Stimulated activated naive CD8-positive, alpha-beta T cell treated with anti-CD3 and anti-CD28 coated beads, Interleukin-15, Interleukin-2, amounts not matched to agents 100 ng/mL and 50 ng/mL, for 24 hours (primary cell): Measurements from ENCODE around the gene SCN11A.
"Not testable (repeated sequence)": the region's sequence is repeated elsewhere in the genome, so short reads cannot be mapped to it uniquely, and the experiment has no call there.

Experiments
- H3K27ac Mint-ChIP-seq: one replicate; pipeline ENCODE4 v1.8.0; 2021; ENCODE audit warnings: mild to moderate bottlenecking, mixed read lengths
- H3K27me3 Mint-ChIP-seq: one replicate; pipeline ENCODE4 v1.8.0; 2021; ENCODE audit warnings: mixed read lengths
- H3K36me3 Mint-ChIP-seq: one replicate; pipeline ENCODE4 v1.8.0; 2021; ENCODE audit warnings: low read depth, mixed read lengths
- H3K4me1 Mint-ChIP-seq: one replicate; pipeline ENCODE4 v1.8.0; 2021; ENCODE audit warnings: low read depth, mixed read lengths
- H3K4me3 Mint-ChIP-seq: one replicate; pipeline ENCODE4 v1.8.0; 2021; ENCODE audit warnings: mild to moderate bottlenecking, mixed read lengths
- H3K9me3 Mint-ChIP-seq: one replicate; pipeline ENCODE4 v1.8.0; 2021; ENCODE audit warnings: mixed read lengths

Gene SCN11A

GRCh38 chr3:39086144-39086543 lies 34.4 kb upstream of the SCN11A start:
- Mint-ChIP-seq H3K36me3 (peaks cover 58% of the 10 kb centered on the region), H3K9me3 (no peaks in the 10 kb centered on the region), H3K4me1 (peaks cover 35% of the 10 kb centered on the region), H3K27me3 (no peaks in the 10 kb centered on the region), H3K27ac (no peak overlapping the region), H3K4me3 (no peak overlapping the region)

GRCh38 chr3:39082666-39083313 lies 31.0 kb upstream of the SCN11A start:
- Mint-ChIP-seq H3K27ac (peak overlapping the region; percentile 90), H3K4me1 (peaks cover 23% of the 10 kb centered on the region), H3K9me3 (no peaks in the 10 kb centered on the region), H3K36me3 (peaks cover 48% of the 10 kb centered on the region), H3K27me3 (no peaks in the 10 kb centered on the region), H3K4me3 (peak overlapping the region; percentile 37)

GRCh38 chr3:39080026-39080425 lies 28.3 kb upstream of the SCN11A start:
- peak overlapping the region; percentile 3 for H3K27ac Mint-ChIP-seq
- H3K9me3 Mint-ChIP-seq, result no peaks in the 10 kb centered on the region
- H3K36me3 Mint-ChIP-seq, result peaks cover 58% of the 10 kb centered on the region
- H3K27me3 Mint-ChIP-seq, result no peaks in the 10 kb centered on the region
- peaks cover 26% of the 10 kb centered on the region for H3K4me1 Mint-ChIP-seq
- no peak overlapping the region for H3K4me3 Mint-ChIP-seq

GRCh38 chr3:39079530-39079929 lies 27.8 kb upstream of the SCN11A start:
- Mint-ChIP-seq H3K36me3 (peaks cover 62% of the 10 kb centered on the region), H3K4me1 (peaks cover 26% of the 10 kb centered on the region), H3K27ac (no peak overlapping the region), H3K4me3 (no peak overlapping the region), H3K9me3 (no peaks in the 10 kb centered on the region), H3K27me3 (no peaks in the 10 kb centered on the region)

GRCh38 chr3:39075910-39076309 lies 24.2 kb upstream of the SCN11A start:
- H3K4me3 Mint-ChIP-seq, result no peak overlapping the region
- peaks cover 5% of the 10 kb centered on the region for H3K4me1 Mint-ChIP-seq
- peaks cover 62% of the 10 kb centered on the region for H3K36me3 Mint-ChIP-seq
- H3K27ac Mint-ChIP-seq, result no peak overlapping the region
- H3K27me3 Mint-ChIP-seq, result no peaks in the 10 kb centered on the region
- H3K9me3 Mint-ChIP-seq, result no peaks in the 10 kb centered on the region

GRCh38 chr3:39068556-39068955 lies 16.8 kb upstream of the SCN11A start:
- Mint-ChIP-seq H3K27me3 (no peaks in the 10 kb centered on the region), H3K4me1 (peaks cover 12% of the 10 kb centered on the region), H3K4me3 (no peak overlapping the region), H3K36me3 (peaks cover 58% of the 10 kb centered on the region), H3K27ac (no peak overlapping the region), H3K9me3 (no peaks in the 10 kb centered on the region)

- no peak overlapping the region for H3K4me3 Mint-ChIP-seq
- H3K9me3 Mint-ChIP-seq, result no peaks in the 10 kb centered on the region
- no peaks in the 10 kb centered on the region for H3K27me3 Mint-ChIP-seq
- peak overlapping the region; percentile 9 for H3K27ac Mint-ChIP-seq
- peaks cover 15% of the 10 kb centered on the region for H3K4me1 Mint-ChIP-seq
- peaks cover 45% of the 10 kb centered on the region for H3K36me3 Mint-ChIP-seq
Measured at GRCh38 chr3:39067286-39067685, 15.5 kb upstream of the SCN11A start.

GRCh38 chr3:39065197-39065596 lies 13.5 kb upstream of the SCN11A start:
- peaks cover 26% of the 10 kb centered on the region for H3K4me1 Mint-ChIP-seq
- no peaks in the 10 kb centered on the region for H3K9me3 Mint-ChIP-seq
- H3K27ac Mint-ChIP-seq, result no peak overlapping the region
- H3K4me3 Mint-ChIP-seq, result no peak overlapping the region
- H3K36me3 Mint-ChIP-seq, result peaks cover 37% of the 10 kb centered on the region
- no peaks in the 10 kb centered on the region for H3K27me3 Mint-ChIP-seq

- no peak overlapping the region for H3K4me3 Mint-ChIP-seq
- no peaks in the 10 kb centered on the region for H3K27me3 Mint-ChIP-seq
- H3K4me1 Mint-ChIP-seq, result peaks cover 26% of the 10 kb centered on the region
- H3K27ac Mint-ChIP-seq, result peak overlapping the region; percentile 27
- H3K36me3 Mint-ChIP-seq, result peaks cover 37% of the 10 kb centered on the region
- no peaks in the 10 kb centered on the region for H3K9me3 Mint-ChIP-seq
Measured at GRCh38 chr3:39064646-39065045, 12.9 kb upstream of the SCN11A start.

- peaks cover 33% of the 10 kb centered on the region for H3K4me1 Mint-ChIP-seq
- no peak overlapping the region for H3K4me3 Mint-ChIP-seq
- H3K9me3 Mint-ChIP-seq, result no peaks in the 10 kb centered on the region
- H3K36me3 Mint-ChIP-seq, result peaks cover 32% of the 10 kb centered on the region
- H3K27ac Mint-ChIP-seq, result no peak overlapping the region
- no peaks in the 10 kb centered on the region for H3K27me3 Mint-ChIP-seq
Measured at GRCh38 chr3:39063143-39063542, 11.4 kb upstream of the SCN11A start.

GRCh38 chr3:39062180-39062579 lies 10.4 kb upstream of the SCN11A start:
- Mint-ChIP-seq H3K27ac (no peak overlapping the region), H3K4me3 (no peak overlapping the region)

GRCh38 chr3:39061228-39061627 lies 9.5 kb upstream of the SCN11A start:
- not testable (repeated sequence) for H3K4me3 Mint-ChIP-seq, H3K27me3 Mint-ChIP-seq, H3K9me3 Mint-ChIP-seq, H3K27ac Mint-ChIP-seq
- Mint-ChIP-seq H3K36me3 (peaks cover 21% of the 10 kb centered on the region), H3K4me1 (peaks cover 41% of the 10 kb centered on the region)

More at GRCh38 chr3:39062180-39062579, 10.4 kb upstream of the SCN11A start:
- Mint-ChIP-seq H3K9me3 (no peaks in the 10 kb centered on the region), H3K36me3 (peaks cover 29% of the 10 kb centered on the region), H3K4me1 (peaks cover 33% of the 10 kb centered on the region), H3K27me3 (no peaks in the 10 kb centered on the region)

GRCh38 chr3:39056151-39056550 lies 4.4 kb upstream of the SCN11A start:
- H3K36me3 Mint-ChIP-seq, result peaks cover 9% of the 10 kb centered on the region
- H3K27ac Mint-ChIP-seq, result no peak overlapping the region
- H3K4me3 Mint-ChIP-seq, result peak overlapping the region; percentile 4
- H3K9me3 Mint-ChIP-seq, result no peaks in the 10 kb centered on the region
- H3K27me3 Mint-ChIP-seq, result no peaks in the 10 kb centered on the region
- peaks cover 46% of the 10 kb centered on the region for H3K4me1 Mint-ChIP-seq

GRCh38 chr3:39053696-39054095 lies 2.0 kb upstream of the SCN11A start:
- H3K36me3 Mint-ChIP-seq, result peaks cover 3% of the 10 kb centered on the region
- no peaks in the 10 kb centered on the region for H3K27me3 Mint-ChIP-seq
- no peak overlapping the region for H3K4me3 Mint-ChIP-seq
- no peak overlapping the region for H3K27ac Mint-ChIP-seq
- H3K4me1 Mint-ChIP-seq, result peaks cover 53% of the 10 kb centered on the region
- no peaks in the 10 kb centered on the region for H3K9me3 Mint-ChIP-seq

- H3K4me1 Mint-ChIP-seq, result peaks cover 53% of the 10 kb centered on the region
- H3K27me3 Mint-ChIP-seq, result no peaks in the 10 kb centered on the region
- no peaks in the 10 kb centered on the region for H3K36me3 Mint-ChIP-seq
- H3K27ac Mint-ChIP-seq, result peak overlapping the region; percentile 89
- H3K4me3 Mint-ChIP-seq, result peak overlapping the region; percentile 95
- no peaks in the 10 kb centered on the region for H3K9me3 Mint-ChIP-seq
Measured at GRCh38 chr3:39052583-39052982, 839 bp upstream of the SCN11A start.

- Mint-ChIP-seq H3K27ac (peak overlapping the region; percentile 5), H3K9me3 (no peaks in the 10 kb centered on the region), H3K4me3 (no peak overlapping the region), H3K27me3 (no peaks in the 10 kb centered on the region), H3K36me3 (no peaks in the 10 kb centered on the region), H3K4me1 (peaks cover 38% of the 10 kb centered on the region)
Measured at GRCh38 chr3:39050029-39050428, 1.7 kb downstream of the SCN11A start.
